Measurements from ENCODE around the gene AK8.

GRCh38 chr9:132717326-132717945, 160.6 kb downstream of the AK8 start:
- TF ChIP-seq JUND (IDR thresholded peaks at IDR 0.05): no peak
- TF ChIP-seq CTCF (IDR thresholded peaks at IDR 0.05; ENCODE audit: low read depth, low read length, missing input control): no peak
- TF ChIP-seq TAF1 (conservative IDR thresholded peaks at IDR 0.05): no peak
- TF ChIP-seq ATF3 (IDR thresholded peaks at IDR 0.05): no peak
- no peak for TF ChIP-seq YY1 (IDR thresholded peaks at IDR 0.05)
- TF ChIP-seq SP1 (IDR thresholded peaks at IDR 0.05): no peak
- TF ChIP-seq RAD21 (IDR thresholded peaks at IDR 0.05): no peak
- TF ChIP-seq HNF4G (IDR thresholded peaks at IDR 0.05): no peak
- TF ChIP-seq HNF4A (conservative IDR thresholded peaks at IDR 0.05): no peak
- TF ChIP-seq ZBTB33 (IDR thresholded peaks at IDR 0.05): no peak
- no peak for TF ChIP-seq REST (IDR thresholded peaks at IDR 0.05)
- TF ChIP-seq RXRA (IDR thresholded peaks at IDR 0.05): no peak
- TF ChIP-seq GABPA (IDR thresholded peaks at IDR 0.05 in 1 of 2, conservative IDR thresholded peaks at IDR 0.05 in 1 of 2): no peak
